ENCODE measurements around the gene GDF7.

DNA sequence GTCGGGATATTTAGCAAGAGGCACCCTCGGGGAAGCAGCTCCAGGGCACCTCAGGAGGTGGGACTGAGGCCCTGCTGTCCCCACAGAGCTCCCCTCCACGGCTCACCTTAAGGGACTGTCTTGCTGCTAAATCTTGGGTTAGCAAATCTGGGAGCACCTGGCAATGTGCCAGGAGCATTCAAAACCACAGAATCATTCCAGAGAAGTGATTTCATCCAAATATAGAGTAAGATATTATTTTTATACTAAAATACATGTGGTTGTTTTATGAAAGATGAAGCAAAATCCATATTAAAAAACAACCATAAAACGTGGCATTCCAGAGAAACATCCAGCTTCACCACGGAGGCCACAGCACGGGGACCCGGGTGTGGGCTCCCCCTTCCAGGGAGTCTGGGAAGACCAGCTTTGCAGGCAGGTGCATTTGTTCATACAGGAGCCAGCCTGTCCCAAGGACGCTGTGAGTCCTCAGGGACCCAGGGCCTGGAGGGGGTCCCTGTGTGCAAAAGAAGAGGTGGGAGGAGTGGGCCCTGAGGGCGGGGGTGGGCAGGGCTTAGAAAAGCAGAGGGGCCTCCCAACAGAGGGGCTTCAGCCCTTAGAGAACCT, 32.3 kb upstream of the GDF7 start:
- TF ChIP-seq, protein P1, sequence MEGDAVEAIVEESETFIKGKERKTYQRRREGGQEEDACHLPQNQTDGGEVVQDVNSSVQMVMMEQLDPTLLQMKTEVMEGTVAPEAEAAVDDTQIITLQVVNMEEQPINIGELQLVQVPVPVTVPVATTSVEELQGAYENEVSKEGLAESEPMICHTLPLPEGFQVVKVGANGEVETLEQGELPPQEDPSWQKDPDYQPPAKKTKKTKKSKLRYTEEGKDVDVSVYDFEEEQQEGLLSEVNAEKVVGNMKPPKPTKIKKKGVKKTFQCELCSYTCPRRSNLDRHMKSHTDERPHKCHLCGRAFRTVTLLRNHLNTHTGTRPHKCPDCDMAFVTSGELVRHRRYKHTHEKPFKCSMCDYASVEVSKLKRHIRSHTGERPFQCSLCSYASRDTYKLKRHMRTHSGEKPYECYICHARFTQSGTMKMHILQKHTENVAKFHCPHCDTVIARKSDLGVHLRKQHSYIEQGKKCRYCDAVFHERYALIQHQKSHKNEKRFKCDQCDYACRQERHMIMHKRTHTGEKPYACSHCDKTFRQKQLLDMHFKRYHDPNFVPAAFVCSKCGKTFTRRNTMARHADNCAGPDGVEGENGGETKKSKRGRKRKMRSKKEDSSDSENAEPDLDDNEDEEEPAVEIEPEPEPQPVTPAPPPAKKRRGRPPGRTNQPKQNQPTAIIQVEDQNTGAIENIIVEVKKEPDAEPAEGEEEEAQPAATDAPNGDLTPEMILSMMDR (IDR thresholded peaks at IDR 0.05 in 2 of 3, conservative IDR thresholded peaks at IDR 0.05 in 1 of 3; ENCODE audit: control insufficient read depth in 2 of 3, extremely low read depth in 1 of 3, insufficient read depth in 1 of 3, low read depth in 3 of 3, low read length in 3 of 3) = no peak
- no peak for TF ChIP-seq NR2C2 (IDR thresholded peaks at IDR 0.05; ENCODE audit: borderline replicate concordance, control insufficient read depth, insufficient read length, low read depth)
- TF ChIP-seq EP300 (IDR thresholded peaks at IDR 0.05; ENCODE audit: borderline replicate concordance in 1 of 2, control insufficient read depth in 1 of 2, low read depth in 2 of 2, low read length in 2 of 2) = no peak
- TF ChIP-seq TAF1 (IDR thresholded peaks at IDR 0.05; ENCODE audit: borderline replicate concordance, low read depth, low read length) = no peak
- TF ChIP-seq HDGF (IDR thresholded peaks at IDR 0.05) = no peak
- TF ChIP-seq NRF1 (conservative IDR thresholded peaks at IDR 0.05; ENCODE audit: low read depth, low read length) = no peak
- no peak for TF ChIP-seq RAD21 (IDR thresholded peaks at IDR 0.05; ENCODE audit: insufficient read depth, low read depth, low read length)
- no peak for TF ChIP-seq SMC3 (IDR thresholded peaks at IDR 0.05; ENCODE audit: borderline replicate concordance, low read length)
- no peak for TF ChIP-seq SMAD5 (IDR thresholded peaks at IDR 0.05; ENCODE audit: low read depth)
- no peak for TF ChIP-seq MYC (IDR thresholded peaks at IDR 0.05; ENCODE audit: insufficient read depth, insufficient read length, insufficient replicate concordance, low read length, severe bottlenecking)
- TF ChIP-seq EGR1 (IDR thresholded peaks at IDR 0.05; ENCODE audit: borderline replicate concordance in 1 of 2, low read depth in 2 of 2, low read length in 2 of 2) = no peak
- TF ChIP-seq ETV6 (conservative IDR thresholded peaks at IDR 0.05 in 1 of 2, IDR thresholded peaks at IDR 0.05 in 1 of 2; ENCODE audit: borderline replicate concordance in 1 of 2, low read depth in 1 of 2) = no peak
